Urinary bladder (tissue), 4 donors: ENCODE results near the gene C1QA. TPM values are rescaled to one million over a fixed set of nuclear protein-coding genes. Genes with fewer than 3 reads are reported as not detected.
A peak's percentile ranks its signal among the peaks of the same experiment; 100 is the strongest.

ENCODE experiments used
- DNase-seq: peaks from one replicate; pipeline ENCODE4 v3.0.0-alpha.2; 2015; ENCODE audit errors: extremely low spot score
- H3K27ac ChIP-seq: one replicate; pipeline ENCODE4 v1.5.1; 2013; ENCODE audit warnings: low read depth, mild to moderate bottlenecking, moderate library complexity
- H3K36me3 ChIP-seq: one replicate; pipeline ENCODE4 v1.6.1; 2013; ENCODE audit warnings: mild to moderate bottlenecking, moderate library complexity; ENCODE audit not compliant: insufficient read depth
- H3K4me1 ChIP-seq: one replicate; pipeline ENCODE4 v1.6.1; 2013; ENCODE audit warnings: mild to moderate bottlenecking, moderate library complexity; ENCODE audit not compliant: insufficient read depth
- H3K4me3 ChIP-seq: one replicate; pipeline ENCODE4 v1.5.1; 2013; ENCODE audit warnings: low read depth, low read length
- WGBS: extraction: QIAGEN DNeasy Blood & Tissue Kit; methylation state at CpG from one replicate; pipeline ENCODE4 v1.1.7; 2013; 5-methylcytosine and 5-hydroxymethylcytosine counted together
- polyA plus RNA-seq: library from polyadenylated mRNA; stranded (reverse); fragments of 200-250 nt; gene quantifications from one replicate; pipeline ENCODE4 v1.2.3, GENCODE V29; 2013
- total RNA-seq: library from RNA; depleted of rRNA; stranded (reverse); fragments of >200 nt; gene quantifications from one replicate; pipeline ENCODE4 v1.2.3, GENCODE V29; 2014
- donor health status: healthy with polysubstance abuse.
- donor health status: healthy.

Gene C1QA
- total and polyA plus RNA-seq, 2 donors: 41.5 to 223 TPM

DNA sequence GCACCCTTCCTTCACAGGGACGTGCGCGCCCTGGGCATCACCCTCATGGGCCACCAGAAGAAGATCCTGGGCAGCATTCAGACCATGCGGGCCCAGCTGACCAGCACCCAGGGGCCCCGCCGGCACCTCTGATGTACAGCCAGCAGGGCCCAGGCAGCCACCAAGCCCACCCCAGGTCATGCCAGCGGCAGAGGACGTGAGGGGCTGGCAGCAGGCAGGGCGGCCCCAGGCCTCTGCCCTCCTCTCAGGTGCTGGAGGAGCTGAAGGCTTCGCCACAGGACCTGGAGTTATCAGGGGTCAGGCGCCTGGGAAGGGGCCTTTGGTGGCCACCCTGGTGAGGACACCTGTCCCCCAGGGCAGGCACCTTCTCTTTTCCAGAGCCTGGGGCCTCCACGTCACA lies 34.8 kb upstream of the C1QA start:
- Histone ChIP-seq H3K36me3 (no peaks in the 10 kb centered on the region), H3K4me3 (no peak overlapping the region), H3K4me1 (no peaks in the 10 kb centered on the region), H3K27ac (no peak overlapping the region)
- DNase-seq: no peak
- WGBS: 87% methylated on average over 12 of the region's 12 CpGs

DNA sequence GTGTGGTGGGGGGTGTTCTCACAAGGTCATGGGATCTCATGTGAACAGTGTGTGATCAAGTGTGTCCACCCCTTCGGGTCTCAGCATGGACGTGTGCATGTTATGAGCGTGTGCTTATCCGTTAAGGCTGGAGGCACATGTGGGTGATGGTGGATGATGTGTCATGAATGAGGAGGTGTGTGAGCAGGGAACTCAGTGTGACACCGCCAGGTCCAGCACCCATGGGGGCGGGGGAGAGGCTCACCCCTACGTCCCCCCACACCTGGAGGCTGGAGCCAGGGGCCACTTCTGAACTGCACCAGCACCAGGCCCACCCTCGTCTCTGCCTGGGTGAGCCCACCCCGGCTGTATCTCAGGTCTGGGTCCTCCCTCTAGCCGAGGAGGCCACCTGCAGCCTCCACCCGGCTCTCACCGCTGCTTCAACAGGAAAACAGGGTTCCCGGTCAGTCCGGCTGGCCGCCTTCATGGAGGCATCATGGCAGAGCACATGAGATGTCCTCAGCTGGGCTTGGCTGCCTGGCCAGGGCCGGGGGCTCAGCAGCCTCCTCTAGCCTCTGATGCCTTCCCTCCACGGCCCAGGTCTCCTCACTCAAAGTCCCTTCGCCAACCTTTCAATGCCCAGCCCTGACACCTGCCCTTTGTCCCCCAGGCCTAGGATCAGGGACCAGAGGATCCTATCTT lies 34.2 kb upstream of the C1QA start:
- DNase-seq: no peak
- no peak overlapping the region for H3K4me3 ChIP-seq
- 82% methylated on average over 18 of the region's 18 CpGs for WGBS
- no peaks in the 10 kb centered on the region for H3K4me1 ChIP-seq
- no peaks in the 10 kb centered on the region for H3K36me3 ChIP-seq
- H3K27ac ChIP-seq: no peak overlapping the region

DNA sequence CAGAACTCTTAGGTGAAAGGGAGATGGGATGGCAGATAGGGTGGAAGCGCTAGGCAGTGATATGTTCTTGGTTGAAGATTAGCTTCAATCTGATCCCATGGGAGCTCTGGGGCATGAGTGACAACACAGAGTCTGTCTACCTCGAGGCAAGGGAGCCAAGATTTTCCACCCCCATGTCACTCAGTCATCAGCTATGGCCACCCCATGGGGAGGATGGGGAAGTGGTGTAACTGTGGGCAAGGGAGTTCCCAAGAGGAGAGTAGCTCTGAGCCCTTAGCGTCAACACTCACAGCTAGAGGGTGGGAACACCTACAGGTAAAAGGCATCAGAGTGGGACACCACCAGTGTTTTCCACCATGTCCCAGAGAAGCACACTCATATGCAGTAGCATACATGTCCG lies 30.3 kb upstream of the C1QA start:
- WGBS: 57% methylated on average over 4 of the region's 4 CpGs
- no peak overlapping the region for H3K27ac ChIP-seq

DNA sequence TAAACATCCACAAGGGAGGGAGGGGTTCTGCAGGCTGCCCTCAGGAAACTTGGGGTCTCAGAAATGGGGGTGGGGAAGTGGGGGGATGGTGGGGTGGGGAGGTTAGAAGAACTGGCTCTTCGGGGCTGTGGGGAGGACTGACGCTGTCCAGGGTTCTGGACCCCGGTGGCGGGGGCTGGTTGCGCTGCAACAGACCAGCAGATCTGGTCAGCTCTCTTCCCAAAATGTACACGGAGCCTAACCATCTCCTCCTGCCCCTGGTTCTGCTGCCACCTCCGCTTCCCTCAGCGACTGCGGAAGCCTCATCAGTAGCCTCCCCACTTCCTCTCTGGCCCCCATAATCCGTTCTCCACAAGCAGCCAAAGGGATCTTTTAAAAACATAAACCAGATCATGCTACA lies 29.3 kb upstream of the C1QA start:
- Histone ChIP-seq H3K36me3 (no peaks in the 10 kb centered on the region), H3K4me1 (no peaks in the 10 kb centered on the region), H3K4me3 (no peak overlapping the region), H3K27ac (no peak overlapping the region)
- DNase-seq: no peak
- 5% methylated on average over 10 of the region's 10 CpGs for WGBS

More for the DNA sequence above, 30.3 kb upstream of the C1QA start:
- Histone ChIP-seq H3K36me3 (no peaks in the 10 kb centered on the region), H3K4me1 (no peaks in the 10 kb centered on the region), H3K4me3 (no peak overlapping the region)
- no peak for DNase-seq

DNA sequence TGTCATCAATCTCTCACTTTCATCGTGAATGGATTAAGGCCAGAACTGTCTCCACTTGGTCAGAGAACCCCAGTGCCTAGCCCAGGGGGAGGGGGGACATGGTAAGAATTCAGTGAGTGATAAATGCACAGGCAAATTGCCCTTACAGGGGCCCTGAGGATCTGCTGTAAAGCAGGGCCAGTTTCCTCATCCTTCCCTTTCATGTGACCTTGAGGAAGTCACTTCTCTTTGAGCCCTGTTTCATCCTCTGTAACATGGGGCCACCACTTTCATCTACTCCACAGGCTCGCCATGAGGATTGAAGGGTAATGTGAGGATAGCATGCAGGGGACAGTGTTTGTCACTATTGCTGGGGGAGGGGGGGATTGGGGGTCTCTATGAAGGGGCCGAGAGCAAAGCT lies 28.1 kb upstream of the C1QA start:
- no peak overlapping the region for H3K27ac ChIP-seq
- no peaks in the 10 kb centered on the region for H3K4me1 ChIP-seq
- 58% methylated on average over 3 of the region's 3 CpGs for WGBS
- H3K36me3 ChIP-seq: no peaks in the 10 kb centered on the region
- no peak for DNase-seq
- no peak overlapping the region for H3K4me3 ChIP-seq

DNA sequence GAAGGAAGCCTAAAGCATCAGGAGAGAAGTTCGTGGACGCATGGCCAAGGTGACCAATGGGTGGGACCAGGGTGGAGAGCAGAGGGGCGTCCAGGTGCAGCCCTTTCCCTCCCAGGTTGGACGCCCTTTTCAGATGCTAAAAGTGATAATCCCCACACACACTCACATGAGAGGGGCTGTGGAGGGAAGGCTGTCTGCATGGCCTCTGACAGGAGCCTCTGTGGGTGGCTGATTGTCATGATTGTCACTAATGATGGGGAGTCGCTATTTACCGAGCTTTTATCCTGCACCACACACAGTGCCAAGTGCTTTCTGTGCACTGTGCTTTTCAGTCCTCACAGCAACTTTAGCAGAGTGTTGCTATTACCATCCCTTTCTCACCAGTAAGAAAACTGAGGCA lies 27.1 kb upstream of the C1QA start:
- Histone ChIP-seq H3K36me3 (no peaks in the 10 kb centered on the region), H3K4me1 (no peaks in the 10 kb centered on the region), H3K4me3 (no peak overlapping the region), H3K27ac (no peak overlapping the region)
- WGBS: 17% methylated on average over 6 of the region's 6 CpGs
- DNase-seq: no peak

DNA sequence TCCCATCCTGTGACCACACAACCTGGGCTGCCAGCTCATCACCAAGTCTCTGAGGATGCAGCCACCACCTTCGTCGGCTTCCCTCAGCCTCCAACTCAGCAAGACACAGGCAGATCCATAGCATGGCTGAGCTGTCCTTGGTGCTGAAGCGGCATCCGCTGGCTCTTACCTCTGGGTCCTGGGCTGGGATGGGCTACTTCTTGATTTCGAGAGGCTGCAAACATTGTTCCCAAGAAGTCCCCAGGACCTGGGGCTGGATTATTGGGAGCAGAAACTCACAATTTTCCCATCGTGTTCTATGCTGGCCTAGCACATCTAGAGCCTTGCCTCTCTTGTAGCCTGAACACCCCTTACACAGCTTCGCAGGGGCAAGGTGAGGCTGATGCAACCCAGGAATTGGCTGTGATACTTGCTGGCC lies 24.9 kb upstream of the C1QA start:
- DNase-seq: peak; percentile 26
- no peak overlapping the region for H3K27ac ChIP-seq
- no peaks in the 10 kb centered on the region for H3K4me1 ChIP-seq
- 20% methylated on average over 7 of the region's 7 CpGs for WGBS
- H3K4me3 ChIP-seq: no peak overlapping the region
- no peaks in the 10 kb centered on the region for H3K36me3 ChIP-seq

DNA sequence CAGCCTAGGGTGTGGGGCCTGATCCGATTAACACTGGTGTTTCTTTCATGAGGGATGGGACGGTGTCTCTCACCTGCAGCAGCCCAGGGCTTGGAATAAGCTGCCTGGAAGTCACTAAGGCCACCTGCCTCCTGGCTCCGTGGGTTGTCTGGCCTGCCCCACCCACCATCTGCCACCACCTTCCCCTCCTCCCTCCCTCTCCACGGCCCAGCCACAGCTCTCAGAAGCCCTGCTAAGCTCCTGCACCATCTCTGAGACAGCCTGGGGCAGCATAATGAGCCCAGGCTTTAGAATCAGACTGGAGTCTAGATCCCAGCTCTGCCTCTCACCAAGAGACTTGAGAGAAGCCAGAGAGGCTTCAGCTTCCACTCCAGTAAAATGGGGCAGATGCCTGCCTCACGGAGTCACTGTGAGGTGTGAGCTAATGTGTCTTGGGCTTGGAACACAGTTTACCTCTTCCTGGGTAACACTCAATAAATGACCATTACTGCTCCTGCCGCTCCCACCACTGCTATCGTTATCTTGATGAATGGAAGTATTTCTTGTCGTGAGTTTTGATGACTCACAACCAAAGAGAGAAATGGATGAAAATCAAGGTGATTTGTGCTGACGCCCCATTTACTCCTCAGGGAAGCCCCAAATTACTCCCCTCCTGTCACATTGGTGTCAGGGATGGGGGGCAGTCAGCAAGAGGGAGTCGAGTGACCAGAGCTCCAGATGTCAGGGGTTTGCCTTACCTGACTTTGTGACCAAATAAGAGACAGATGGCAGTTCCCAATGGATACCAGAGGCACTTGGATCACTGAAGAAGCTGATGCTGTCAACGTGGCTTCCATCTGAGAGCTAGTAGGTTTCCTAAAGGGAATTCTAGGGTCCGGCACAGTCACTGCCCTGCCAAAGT lies 23.5 kb upstream of the C1QA start:
- Histone ChIP-seq H3K36me3 (no peaks in the 10 kb centered on the region), H3K4me1 (no peaks in the 10 kb centered on the region), H3K4me3 (no peak overlapping the region), H3K27ac (no peak overlapping the region)
- 43% methylated on average over 12 of the region's 12 CpGs for WGBS
- DNase-seq: no peak

DNA sequence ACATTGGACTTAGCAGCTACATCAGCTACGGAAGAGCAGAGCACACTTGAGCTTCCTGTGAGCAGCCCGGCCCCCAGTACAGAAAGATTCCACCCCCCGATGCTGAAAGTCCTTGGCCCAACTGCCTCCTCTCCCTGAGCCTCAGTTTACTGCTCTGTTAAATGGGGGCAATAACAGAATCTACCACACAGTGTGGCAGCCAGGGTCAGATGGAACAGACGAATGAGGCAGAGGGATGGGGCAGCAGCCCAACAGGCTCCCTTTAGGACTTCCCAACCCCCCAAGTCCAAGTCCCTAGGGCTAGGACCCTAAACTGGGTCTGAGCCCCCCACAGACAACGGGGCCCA lies 22.9 kb upstream of the C1QA start:
- no peaks in the 10 kb centered on the region for H3K36me3 ChIP-seq
- H3K27ac ChIP-seq: no peak overlapping the region
- no peak overlapping the region for H3K4me3 ChIP-seq
- no peaks in the 10 kb centered on the region for H3K4me1 ChIP-seq
- WGBS: 64% methylated on average over 5 of the region's 5 CpGs
- no peak for DNase-seq

DNA sequence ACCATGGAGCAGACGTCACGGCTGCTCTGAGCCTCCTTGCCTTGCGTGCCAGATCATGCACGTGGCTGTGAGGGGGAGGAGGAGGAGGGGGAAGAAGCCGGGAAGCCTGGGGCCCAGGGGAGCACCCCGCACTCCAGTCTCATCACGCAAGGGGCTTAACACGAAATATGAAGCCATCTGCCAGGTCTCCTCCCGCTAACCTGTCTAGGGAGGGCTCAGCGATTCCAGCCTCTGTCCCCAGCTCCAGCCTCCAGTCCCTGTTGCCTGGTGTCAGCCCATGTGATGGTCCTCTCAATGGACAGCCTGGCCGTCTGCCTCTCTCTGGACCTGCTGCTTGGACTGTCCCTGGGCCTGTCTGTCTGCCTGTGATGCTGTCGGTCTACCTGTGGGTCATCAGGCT lies 22.5 kb upstream of the C1QA start:
- H3K27ac ChIP-seq: no peak overlapping the region
- DNase-seq: no peak
- no peak overlapping the region for H3K4me3 ChIP-seq
- no peaks in the 10 kb centered on the region for H3K4me1 ChIP-seq
- WGBS: 48% methylated on average over 12 of the region's 12 CpGs
- no peaks in the 10 kb centered on the region for H3K36me3 ChIP-seq

DNA sequence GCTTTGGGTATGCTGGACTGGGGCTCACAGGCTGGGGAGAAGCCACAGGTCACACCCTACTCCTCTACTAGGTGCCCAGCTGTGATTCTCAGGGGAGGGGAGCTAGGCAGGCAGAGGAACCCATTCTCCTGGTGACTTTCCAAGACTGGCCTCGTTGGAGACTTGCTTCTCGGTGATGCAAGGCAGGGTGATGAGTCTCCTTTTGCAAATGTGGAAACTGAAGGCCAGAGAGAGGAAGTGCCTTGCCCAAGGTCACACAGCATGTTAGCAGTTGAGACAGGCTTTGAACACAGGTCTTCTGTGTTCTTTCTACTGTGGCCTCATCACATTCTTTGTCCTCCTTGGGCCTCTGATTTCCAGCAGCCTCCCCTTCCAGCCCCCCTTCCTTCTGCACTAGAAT lies 20.5 kb upstream of the C1QA start:
- Histone ChIP-seq H3K27ac (no peak overlapping the region), H3K4me3 (no peak overlapping the region), H3K4me1 (no peaks in the 10 kb centered on the region), H3K36me3 (no peaks in the 10 kb centered on the region)
- WGBS: 71% methylated on average over 2 of the region's 2 CpGs
- no peak for DNase-seq

DNA sequence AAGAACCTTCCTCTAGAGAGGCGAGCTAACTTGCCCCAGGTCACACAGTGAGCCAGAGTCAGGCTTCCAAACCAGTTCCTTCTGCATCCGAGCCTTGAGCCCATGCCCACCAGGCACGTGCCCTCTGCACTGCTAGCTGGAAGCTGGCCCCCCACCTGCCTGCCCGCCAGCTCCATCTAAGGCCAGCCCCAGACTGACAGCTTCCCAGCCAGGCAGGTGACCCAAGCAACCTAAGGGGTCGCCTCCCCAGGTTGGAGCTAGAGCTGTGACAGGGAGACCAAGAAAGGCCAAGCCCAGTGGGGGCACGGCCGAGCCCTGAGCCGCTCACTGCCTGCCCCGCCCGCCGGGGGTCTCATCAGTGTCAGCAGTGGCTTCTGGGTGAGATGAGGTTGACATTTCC lies 19.9 kb upstream of the C1QA start:
- DNase-seq: no peak
- no peak overlapping the region for H3K4me3 ChIP-seq
- H3K27ac ChIP-seq: no peak overlapping the region
- H3K36me3 ChIP-seq: no peaks in the 10 kb centered on the region
- WGBS: 49% methylated on average over 11 of the region's 11 CpGs
- H3K4me1 ChIP-seq: no peaks in the 10 kb centered on the region

DNA sequence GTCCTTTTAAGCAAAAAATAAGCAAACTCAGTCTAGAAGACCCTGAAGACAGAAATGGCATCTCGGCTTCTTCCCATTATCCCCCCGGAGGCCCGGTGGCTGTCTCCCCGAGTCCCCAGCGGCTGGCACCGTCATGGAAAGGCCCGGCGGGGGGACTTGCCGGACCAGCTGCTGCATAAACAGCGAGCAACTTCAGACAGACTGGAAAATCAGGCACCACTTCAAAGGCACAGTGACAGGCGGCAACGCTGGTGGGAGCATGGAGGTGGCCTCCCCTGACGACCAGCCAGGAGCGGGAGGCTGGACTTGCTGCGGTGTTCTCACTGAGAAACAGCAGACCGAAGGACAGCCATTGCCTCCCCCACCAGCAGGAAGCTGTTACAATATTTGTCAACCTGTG lies 18.4 kb upstream of the C1QA start:
- no peak for DNase-seq
- Histone ChIP-seq H3K36me3 (no peaks in the 10 kb centered on the region), H3K4me1 (no peaks in the 10 kb centered on the region), H3K27ac (no peak overlapping the region), H3K4me3 (no peak overlapping the region)
- WGBS: 34% methylated on average over 16 of the region's 16 CpGs

DNA sequence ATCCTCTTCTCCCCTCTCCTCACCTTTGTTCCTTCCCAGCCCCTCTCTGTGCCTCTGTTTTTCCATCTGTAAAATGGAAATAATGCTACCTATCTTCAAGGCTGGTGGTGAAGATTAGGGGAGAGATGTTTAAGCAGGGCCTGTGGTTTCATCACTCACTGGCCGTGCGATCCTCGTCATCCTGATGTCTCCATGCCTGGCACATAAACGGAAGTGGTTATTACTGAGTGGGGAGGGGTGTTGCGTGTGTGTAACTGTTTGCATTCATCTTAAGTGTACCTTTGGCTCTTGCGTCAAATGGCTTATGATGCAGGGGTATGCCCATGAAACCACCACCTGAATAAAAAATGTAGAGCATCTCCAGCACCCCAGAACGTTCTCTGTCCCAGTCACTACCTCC lies 17.2 kb upstream of the C1QA start:
- no peak overlapping the region for H3K27ac ChIP-seq
- H3K4me3 ChIP-seq: no peak overlapping the region
- no peaks in the 10 kb centered on the region for H3K36me3 ChIP-seq
- no peak for DNase-seq
- WGBS: 76% methylated on average over 7 of the region's 7 CpGs
- H3K4me1 ChIP-seq: no peaks in the 10 kb centered on the region
